Retina (tissue), 1 donor: Measurements from ENCODE around the gene EGR1.
"Not testable (repeated sequence)": the region's sequence is repeated elsewhere in the genome, so short reads cannot be mapped to it uniquely, and the experiment has no call there.

Experiments used
- DNase-seq: peaks from one replicate; pipeline ENCODE4 v3.0.0-alpha.2; 2016

EGR1 gene

DNA sequence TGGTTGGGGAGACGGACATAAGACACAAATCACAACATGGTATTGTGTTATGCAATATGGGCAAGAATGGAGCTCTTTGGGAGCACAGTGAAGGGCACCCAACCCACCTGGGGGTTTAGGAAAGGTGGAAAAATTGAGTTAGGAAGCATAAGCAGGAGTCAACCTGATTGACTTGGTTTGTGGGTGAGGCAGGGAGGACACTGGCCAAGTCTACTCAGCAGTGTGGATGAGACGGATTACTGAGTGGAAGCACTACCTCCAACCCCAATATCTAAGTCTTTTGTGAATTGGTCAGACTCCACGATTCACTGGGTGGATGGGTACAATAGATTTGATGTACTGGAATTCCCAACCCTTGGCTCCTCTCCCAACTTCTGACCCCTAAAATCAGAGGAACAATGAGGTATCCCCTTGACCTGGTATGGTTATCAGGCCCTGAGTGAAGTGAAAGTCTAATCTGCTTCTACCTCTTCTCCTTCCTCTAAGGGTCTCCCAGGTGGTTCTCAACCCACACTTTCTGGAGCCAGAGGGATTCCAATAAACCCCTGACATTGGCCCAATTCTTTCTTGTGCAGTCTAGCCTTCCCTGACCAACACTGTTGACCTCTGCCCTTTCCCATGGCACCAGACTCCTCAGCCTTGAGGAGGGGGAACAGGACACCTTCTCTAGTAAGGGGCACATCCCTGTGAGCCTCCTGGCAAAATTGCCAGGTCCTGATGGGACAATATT, 5.2 kb downstream of the EGR1 start:
- no peak for DNase-seq

DNA sequence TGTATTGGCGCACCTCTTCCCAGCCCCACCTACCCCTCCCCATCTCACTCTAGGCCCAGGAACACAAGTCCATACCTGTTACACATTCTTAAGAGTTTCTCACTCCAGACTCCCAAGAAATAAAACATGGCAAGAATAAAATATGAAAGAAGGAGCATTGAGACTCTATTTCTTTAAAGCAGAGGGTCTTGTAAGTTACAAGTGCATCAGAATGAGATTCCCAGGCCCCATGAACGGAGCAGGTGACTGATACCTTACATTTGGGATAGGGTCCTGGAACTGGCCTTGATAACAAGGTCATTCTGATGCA, 5.7 kb downstream of the EGR1 start:
- no peak for DNase-seq

GRCh38 chr5:138472353-138472752, 7.1 kb downstream of the EGR1 start:
- no peak for DNase-seq

DNA sequence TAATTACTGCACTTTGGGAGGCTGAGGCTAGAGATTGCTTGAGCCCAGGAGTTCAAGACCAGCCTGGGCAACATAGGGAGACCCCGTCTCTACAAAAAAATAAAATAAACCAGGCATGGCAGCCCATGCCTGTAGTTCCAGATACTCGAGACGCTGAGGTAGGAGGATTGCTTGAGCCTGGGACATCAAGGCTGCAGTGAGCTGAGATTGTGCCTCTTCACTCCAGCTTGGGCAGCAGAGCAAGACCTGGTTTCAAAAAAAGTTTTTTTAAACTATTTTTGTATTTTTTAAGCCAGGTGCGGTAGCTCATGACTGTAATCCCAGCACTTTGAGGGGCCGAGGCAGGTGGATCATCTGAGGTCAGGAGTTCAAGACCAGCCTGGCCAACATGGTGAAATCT, 7.9 kb downstream of the EGR1 start:
- DNase-seq = not testable (repeated sequence)

- no peak for DNase-seq
Measured at GRCh38 chr5:138476918-138477317, 11.6 kb downstream of the EGR1 start.

- no peak for DNase-seq
Measured at GRCh38 chr5:138482638-138483037, 17.4 kb downstream of the EGR1 start.

DNA sequence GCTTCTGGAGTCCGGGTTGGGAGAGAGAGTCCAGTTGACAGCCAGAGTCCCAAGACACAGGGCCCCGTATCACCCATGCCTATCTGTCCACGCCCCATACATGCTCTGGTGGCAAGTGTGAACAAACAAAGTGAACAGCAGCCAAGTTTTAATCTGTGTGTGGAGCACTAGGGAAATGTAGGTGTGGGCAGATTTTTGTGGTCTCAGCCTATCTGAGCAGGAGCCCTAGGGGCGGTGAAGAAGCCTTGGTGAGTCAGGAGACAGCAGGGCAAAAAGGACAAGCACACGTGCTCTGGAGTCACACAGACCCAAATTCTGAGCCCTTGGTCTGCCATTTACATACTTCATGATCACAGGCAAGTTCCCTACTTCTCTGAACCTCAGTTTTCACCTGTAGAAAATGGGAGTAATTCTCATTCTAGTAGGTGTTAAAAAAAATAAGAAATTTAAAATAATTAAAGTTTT, 23.2 kb downstream of the EGR1 start:
- DNase-seq = no peak

- no peak for DNase-seq
Measured at GRCh38 chr5:138489683-138490061, 24.4 kb downstream of the EGR1 start.

- no peak for DNase-seq
Measured at GRCh38 chr5:138490648-138491283, 25.5 kb downstream of the EGR1 start.

- no peak for DNase-seq
Measured at GRCh38 chr5:138491284-138491648, 26.0 kb downstream of the EGR1 start.

GRCh38 chr5:138491669-138492559, 26.6 kb downstream of the EGR1 start:
- DNase-seq = peak; percentile 75

DNA sequence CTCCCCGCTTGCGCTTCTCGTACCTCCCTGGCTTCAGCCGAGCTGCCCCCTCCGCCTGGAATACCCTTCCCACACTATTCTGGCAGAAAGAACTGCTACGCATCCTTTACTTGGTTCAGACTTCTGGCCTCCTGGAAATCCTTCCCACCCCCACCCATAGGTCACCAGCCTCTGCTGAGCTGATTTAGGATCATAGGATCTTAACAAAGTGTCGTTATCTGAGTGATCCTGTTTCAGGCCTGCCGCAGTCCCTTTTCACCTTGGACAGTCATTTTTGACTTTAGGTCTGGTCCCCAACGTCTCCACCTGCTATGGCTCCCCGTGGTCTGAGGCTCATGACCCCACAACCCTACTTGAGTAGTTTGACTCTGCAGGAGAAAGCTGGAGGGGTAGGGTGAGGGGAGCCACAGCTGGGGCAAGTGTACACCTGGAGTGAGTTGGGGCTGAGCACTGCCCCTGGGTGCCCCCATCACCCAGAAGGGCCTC, 27.3 kb downstream of the EGR1 start:
- no peak for DNase-seq

DNA sequence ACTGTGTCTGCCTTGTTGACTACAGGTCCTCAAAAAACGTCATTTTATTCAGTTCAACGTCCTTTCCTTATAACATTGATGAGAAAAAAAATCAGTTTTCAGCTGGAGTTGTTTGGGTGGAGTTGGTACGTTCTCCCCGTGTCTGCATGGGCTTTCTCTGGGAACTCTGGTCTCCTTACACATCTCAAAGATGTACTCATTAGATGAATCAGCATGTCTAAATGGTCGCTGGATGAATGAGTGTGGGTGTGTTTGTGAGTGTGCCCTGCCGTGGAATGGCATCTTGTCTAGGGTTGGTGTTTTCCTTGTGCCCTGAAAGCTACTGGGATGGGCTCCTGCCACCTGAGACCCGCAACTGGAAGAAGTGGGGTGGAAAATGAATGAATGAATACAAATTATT, 30.1 kb downstream of the EGR1 start:
- DNase-seq = no peak

- no peak for DNase-seq
Measured at GRCh38 chr5:138498376-138498775, 33.1 kb downstream of the EGR1 start.

GRCh38 chr5:138502121-138502520, 36.8 kb downstream of the EGR1 start:
- DNase-seq = no peak

GRCh38 chr5:138502521-138502920, 37.2 kb downstream of the EGR1 start:
- no peak for DNase-seq

GRCh38 chr5:138503487-138504270, 38.4 kb downstream of the EGR1 start:
- peak; percentile 69 for DNase-seq

GRCh38 chr5:138504799-138505198, 39.5 kb downstream of the EGR1 start:
- no peak for DNase-seq

DNA sequence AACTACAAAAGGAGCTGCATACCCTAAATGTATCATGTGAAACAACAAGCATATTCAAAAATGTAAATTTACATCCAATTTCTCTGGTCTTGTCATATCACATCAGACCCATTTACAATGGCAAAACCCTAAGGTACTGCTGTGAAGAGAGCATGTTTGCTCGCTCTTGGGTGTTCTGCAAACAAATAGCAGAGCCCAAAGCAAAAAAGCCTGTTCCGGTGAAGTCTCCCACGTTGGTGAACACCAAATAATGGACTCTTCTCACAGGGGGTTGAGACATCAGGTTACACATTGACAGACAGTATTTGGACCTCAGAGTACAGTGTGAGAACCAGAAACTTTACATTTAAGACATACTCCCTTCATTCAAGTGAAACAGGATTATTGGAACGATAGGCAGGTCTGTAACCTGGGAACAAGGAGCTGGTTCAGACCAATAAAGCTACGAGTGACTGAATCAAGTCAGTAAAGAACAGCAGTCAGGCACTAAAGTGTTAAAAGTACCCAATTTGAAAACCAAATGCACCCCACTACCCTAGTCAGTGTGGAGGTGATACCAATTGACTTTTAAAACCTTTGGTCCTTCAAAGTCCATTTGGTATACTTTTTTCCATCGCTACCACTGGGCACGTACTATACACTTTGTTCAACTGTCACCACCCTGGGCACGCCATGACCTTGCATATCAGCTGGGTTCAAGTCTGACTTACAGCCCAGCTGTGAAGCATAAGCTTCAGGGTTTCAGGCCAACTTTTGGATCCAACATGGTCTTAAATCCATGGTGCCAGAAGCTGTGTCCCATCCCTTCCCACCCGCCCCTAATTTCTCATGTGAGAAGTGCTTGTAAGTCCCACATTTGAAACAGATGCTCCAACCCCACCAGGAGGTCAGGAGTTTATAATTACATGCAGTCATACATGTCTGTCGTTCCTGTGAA, 41.4 kb downstream of the EGR1 start:
- no peak for DNase-seq

GRCh38 chr5:138507485-138507884, 42.2 kb downstream of the EGR1 start:
- DNase-seq = not testable (repeated sequence)

GRCh38 chr5:138508958-138509357, 43.7 kb downstream of the EGR1 start:
- no peak for DNase-seq

- DNase-seq = no peak
Measured at GRCh38 chr5:138514021-138514420, 48.7 kb downstream of the EGR1 start.
